ENCODE results near the gene MIPOL1.

Gene MIPOL1

GRCh38 chr14:37232907-37233481, 35.3 kb downstream of the MIPOL1 start:
- peak; percentile 56 for DNase-seq (ENCODE audit: low spot score)

- no peak for DNase-seq (ENCODE audit: low spot score)
Observed at GRCh38 chr14:37234222-37234621, 36.5 kb downstream of the MIPOL1 start.

GRCh38 chr14:37236044-37236443, 38.3 kb downstream of the MIPOL1 start:
- peak; percentile 14 for DNase-seq (ENCODE audit: low spot score)

GRCh38 chr14:37237094-37237493, 39.4 kb downstream of the MIPOL1 start:
- DNase-seq (ENCODE audit: low spot score) = no peak

- no peak for DNase-seq (ENCODE audit: low spot score)
Observed at GRCh38 chr14:37237735-37238200, 40.0 kb downstream of the MIPOL1 start.

- no peak for DNase-seq (ENCODE audit: low spot score)
Observed at GRCh38 chr14:37241198-37241597, 43.5 kb downstream of the MIPOL1 start.

- peak; percentile 47 for DNase-seq (ENCODE audit: low spot score)
Observed at GRCh38 chr14:37246427-37246829, 48.7 kb downstream of the MIPOL1 start.

GRCh38 chr14:37247791-37248461, 50.2 kb downstream of the MIPOL1 start:
- no peak for DNase-seq (ENCODE audit: low spot score)

- DNase-seq (ENCODE audit: low spot score) = no peak
Observed at GRCh38 chr14:37251775-37252174, 54.0 kb downstream of the MIPOL1 start.

GRCh38 chr14:37252434-37252833, 54.7 kb downstream of the MIPOL1 start:
- no peak for DNase-seq (ENCODE audit: low spot score)

GRCh38 chr14:37253905-37254304, 56.2 kb downstream of the MIPOL1 start:
- peak; percentile 30 for DNase-seq (ENCODE audit: low spot score)

- DNase-seq (ENCODE audit: low spot score) = no peak
Observed at GRCh38 chr14:37254411-37254947, 56.7 kb downstream of the MIPOL1 start.

- no peak for DNase-seq (ENCODE audit: low spot score)
Observed at GRCh38 chr14:37257501-37258070, 59.8 kb downstream of the MIPOL1 start.

- no peak for DNase-seq (ENCODE audit: low spot score)
Observed at GRCh38 chr14:37262649-37263048, 64.9 kb downstream of the MIPOL1 start.

GRCh38 chr14:37263656-37264236, 66.0 kb downstream of the MIPOL1 start:
- DNase-seq (ENCODE audit: low spot score) = no peak

GRCh38 chr14:37268788-37269187, 71.1 kb downstream of the MIPOL1 start:
- no peak for DNase-seq (ENCODE audit: low spot score)

- no peak for DNase-seq (ENCODE audit: low spot score)
Observed at GRCh38 chr14:37270629-37271028, 72.9 kb downstream of the MIPOL1 start.

GRCh38 chr14:37272569-37272968, 74.8 kb downstream of the MIPOL1 start:
- no peak for DNase-seq (ENCODE audit: low spot score)

GRCh38 chr14:37274652-37275051, 76.9 kb downstream of the MIPOL1 start:
- no peak for DNase-seq (ENCODE audit: low spot score)

GRCh38 chr14:37275963-37276362, 78.2 kb downstream of the MIPOL1 start:
- DNase-seq (ENCODE audit: low spot score) = no peak

- DNase-seq (ENCODE audit: low spot score) = no peak
Observed at GRCh38 chr14:37278636-37279538, 81.2 kb downstream of the MIPOL1 start.

- no peak for DNase-seq (ENCODE audit: low spot score)
Observed at GRCh38 chr14:37279818-37280217, 82.1 kb downstream of the MIPOL1 start.

Measured in GM03348 (cell line).